GM19324 (cell line): Measurements from ENCODE around the gene A1CF.
"Not testable (repeated sequence)": the region's sequence is repeated elsewhere in the genome, so short reads cannot be mapped to it uniquely, and the experiment has no call there.

ENCODE experiments used
- ATAC-seq: cut with Tn5 transposase; IDR thresholded peaks from one replicate; pipeline ENCODE4 v1.9.1; 2021; ENCODE audit warnings: mild to moderate bottlenecking, moderate library complexity; ENCODE audit not compliant: unreplicated experiment, low FRiP score

A1CF gene

DNA sequence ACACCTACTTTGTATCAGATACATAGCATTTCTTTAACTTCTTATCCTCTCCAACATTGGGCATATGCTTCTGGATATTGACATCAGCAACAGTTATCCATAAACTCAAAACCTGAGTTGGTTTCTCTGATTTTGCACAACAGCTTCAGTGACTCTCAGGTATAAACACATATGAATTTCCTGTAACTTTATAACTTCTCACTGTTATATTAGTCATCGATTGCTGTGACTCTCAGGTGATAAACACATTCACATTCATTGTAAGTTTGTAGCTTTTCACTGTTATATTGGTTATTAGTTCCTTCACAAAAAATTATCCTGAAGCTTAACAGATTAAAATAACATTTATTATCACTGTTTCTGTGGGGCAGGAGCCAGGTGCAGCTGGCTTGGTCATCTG, 88.7 kb downstream of the A1CF start:
- ATAC-seq: no peak

DNA sequence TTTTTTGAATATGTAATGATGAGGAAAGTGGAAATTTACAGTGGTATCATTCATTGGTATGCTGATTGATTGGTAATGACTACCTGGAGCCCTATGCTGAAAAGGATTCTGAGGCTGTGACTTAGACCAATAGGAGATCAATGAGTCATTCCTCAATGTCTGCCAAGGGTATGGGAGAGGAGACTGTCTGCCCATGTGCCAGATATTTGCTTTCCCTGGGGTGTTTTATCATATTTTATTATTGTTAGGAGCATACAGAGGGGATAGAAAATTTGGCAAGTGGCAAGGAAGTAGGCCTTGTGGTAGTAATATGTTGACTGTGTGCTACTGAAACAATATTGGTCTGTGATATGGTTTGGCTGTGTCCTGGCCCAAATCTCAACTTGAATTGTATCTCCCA, 90.9 kb downstream of the A1CF start:
- ATAC-seq: no peak

DNA sequence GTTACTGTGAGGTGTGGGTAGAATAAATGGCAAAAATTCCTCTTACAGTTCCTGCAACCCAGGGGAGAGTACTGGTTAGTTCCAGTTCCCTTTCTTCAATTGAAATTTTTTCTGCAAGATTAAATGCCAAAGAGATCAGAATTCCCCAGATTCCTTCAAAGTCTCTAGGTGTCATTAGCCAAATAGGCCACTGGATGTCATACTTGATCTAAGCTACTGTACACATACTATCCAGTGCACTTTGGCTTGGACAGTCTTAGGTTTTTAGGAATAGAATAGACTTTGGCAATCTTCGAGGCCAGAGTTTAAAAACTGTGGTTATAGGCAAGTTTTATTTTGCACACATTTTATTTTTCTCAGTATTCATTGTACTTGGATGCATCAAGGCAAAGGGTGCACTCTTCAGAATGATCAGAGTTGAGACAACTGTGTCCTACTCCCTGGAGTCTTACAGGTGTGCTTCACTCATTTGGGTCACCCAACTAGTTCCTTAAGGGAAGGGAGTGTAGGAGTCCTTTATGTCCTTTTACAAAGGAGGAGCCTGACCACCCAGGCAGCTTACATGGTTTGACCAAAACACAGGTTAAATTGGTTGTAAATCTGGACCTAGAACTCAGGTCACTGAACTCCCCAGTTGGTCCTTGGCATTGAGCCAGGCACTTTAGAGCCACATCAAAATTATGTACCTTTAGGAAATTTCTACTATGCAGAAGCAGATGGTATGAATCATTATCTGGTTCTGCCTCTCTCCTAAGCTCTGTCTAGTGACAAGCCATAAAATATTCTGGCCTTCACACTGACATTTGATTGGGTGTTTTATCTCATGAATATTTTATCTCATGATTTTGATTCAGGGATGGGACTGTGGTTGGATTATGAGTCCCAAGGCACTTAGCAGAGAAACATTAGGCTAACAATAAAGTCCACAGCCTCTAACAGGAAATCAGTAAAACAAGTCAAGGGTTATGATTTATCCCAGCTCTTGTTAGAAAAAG, 96.2 kb downstream of the A1CF start:
- ATAC-seq: no peak

DNA sequence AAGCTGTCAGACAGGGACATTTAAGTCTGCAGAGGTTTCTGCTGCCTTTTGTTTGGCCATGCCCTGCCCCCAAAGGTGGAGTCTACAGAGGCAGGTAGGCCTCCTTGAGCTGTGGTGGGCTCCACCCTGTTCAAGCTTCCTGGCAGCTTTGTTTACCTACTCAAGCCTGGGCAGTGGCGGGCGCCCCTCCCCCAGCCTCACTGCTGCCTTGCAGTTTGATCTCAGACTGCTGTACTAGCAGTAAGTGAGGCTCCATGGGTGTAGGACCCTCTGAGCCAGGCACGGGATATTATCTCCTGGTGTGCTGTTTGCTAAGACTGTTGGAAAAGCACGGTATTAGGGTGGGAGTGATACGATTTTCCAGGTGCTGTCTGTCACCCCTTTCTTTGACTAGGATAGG, 97.5 kb downstream of the A1CF start:
- ATAC-seq: not testable (repeated sequence)

DNA sequence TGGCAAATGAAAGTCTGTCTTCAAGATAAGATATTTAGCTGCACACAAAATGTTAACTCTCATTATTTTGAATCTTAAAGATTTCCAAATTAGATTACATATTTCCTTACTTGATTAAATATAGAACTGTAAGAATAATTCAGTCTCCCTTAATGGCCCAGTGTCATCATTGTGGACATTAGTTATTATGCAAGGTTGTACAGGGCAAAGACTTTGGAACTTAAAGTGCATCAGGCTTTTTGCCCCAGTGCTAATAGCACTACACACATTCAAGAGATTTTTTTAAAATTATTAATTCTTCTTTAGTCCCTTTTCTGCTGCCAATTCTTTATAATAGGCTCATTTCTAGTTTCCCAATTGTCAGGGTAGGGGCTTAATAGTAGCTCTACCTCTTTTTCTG, 103.4 kb downstream of the A1CF start:
- ATAC-seq: not testable (repeated sequence)

DNA sequence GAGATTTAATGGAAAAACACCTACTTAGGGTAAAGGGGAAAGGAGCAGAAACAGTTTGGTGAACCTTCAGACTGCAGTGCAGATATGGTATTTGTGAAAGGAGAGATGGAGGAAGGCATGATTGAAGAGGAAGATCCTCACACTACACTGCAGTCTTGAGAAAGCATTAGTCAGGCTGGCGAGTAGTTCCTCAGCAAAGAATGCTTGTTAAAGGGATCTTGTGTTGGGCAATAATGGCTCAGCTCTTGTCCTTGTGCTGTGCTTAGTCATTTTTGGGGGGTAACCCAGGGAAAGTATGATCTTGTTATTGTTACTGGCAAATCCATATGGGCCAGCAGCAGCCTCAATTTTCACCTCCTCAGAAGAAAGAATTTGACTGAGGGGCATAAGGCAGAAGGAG, 105.4 kb downstream of the A1CF start:
- not testable (repeated sequence) for ATAC-seq

DNA sequence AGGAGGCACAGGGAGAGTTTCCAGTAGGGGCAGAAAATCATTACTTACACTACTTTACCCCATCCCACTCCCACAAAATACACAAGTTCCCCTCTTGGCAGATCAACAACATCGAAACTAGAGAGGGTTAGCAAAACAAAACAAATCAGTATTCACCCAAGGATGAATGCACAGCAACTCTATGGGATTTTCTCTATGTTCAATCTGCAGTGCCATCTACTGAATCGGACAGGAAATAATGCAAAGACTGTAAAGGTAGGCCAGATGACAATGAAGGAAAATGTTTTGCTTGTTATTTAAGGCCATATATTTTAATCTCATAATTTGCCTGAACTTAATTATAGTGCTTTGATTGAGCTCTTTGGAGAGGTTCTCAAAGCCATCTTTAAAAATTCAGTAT, 110.6 kb downstream of the A1CF start:
- ATAC-seq: not testable (repeated sequence)

DNA sequence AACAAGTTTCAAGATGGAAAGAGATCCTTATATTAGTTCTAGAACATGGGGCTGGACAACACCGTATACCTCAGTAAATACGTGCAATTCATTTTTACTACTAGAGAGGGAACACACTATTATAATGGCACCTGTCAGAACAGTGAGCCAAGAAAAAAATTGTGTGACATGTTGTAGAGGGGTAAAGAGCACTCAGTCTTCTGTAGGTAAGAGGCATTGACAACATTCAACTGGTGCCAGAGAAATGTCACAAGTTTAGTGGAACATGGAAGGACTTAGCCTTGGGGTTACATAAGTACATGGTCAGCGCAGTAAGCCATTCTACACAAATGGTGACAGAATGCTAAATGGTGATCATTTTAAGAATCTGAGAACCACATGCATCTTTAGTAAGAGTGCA, 113.4 kb downstream of the A1CF start:
- not testable (repeated sequence) for ATAC-seq

DNA sequence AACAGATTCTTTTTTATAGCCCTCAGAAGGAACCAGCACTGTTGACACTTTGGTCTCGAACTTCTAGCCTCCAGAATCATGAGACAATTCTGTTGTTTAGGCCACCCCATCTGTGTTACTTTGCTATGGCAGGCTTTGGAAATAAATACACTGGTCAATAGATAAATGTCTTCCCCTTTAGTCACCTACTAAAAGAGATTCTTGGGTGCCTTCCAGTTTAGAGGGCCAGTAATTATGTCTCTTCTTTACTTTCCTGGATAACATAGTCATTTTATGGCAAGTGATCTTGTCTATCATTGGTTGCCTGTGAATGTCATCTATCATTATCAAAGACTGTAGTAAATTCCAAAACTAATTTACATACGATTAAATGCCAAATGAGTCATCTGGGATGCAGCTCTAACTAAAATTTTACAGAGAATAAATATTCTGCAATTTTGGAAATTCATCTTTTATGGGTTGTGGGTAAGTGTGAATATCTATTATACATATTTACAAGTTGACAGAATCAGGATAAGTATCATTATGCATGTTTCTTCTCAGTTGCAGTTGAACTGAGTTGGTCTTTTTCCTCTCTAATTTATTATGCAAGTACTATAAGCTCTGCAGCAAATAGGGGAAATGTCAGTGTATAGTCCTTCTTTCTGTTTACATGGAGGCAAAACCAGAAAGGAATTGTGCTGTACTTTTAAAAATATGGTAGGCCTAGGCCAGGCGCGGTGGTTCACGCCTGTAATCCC, 118.5 kb downstream of the A1CF start:
- not testable (repeated sequence) for ATAC-seq
